ENCODE results near the gene RNASE8.
A peak's percentile ranks its signal among the peaks of the same experiment; 100 is the strongest.
"Not testable (repeated sequence)": the region's sequence is repeated elsewhere in the genome, so short reads cannot be mapped to it uniquely, and the experiment has no call there.

RNASE8 gene

GRCh38 chr14:21039585-21040369 is 17.8 kb upstream of the RNASE8 start:
- DNase-seq (ENCODE audit: insufficient read length, low spot score) (peak; percentile 34), FAIRE-seq (no peak)

GRCh38 chr14:21040370-21040925 is 17.2 kb upstream of the RNASE8 start:
- DNase-seq (ENCODE audit: insufficient read length, low spot score) (no peak), FAIRE-seq (no peak)
- TF ChIP-seq TAF1 (IDR thresholded peaks at IDR 0.05; ENCODE audit: low read depth, low read length), result no peak
- no peak for TF ChIP-seq POLR2AphosphoS5 (IDR thresholded peaks at IDR 0.05; ENCODE audit: low read depth, low read length)
- TF ChIP-seq PAX5 (IDR thresholded peaks at IDR 0.05; ENCODE audit: insufficient read depth, low read length, severe bottlenecking), result no peak
- no peak for TF ChIP-seq POU2F2 (IDR thresholded peaks at IDR 0.05; ENCODE audit: low read depth, low read length)
- no peak for TF ChIP-seq POLR2A (IDR thresholded peaks at IDR 0.05; ENCODE audit: low read depth, low read length)
- TF ChIP-seq SPI1 (IDR thresholded peaks at IDR 0.05; ENCODE audit: low read depth, low read length), result no peak

More at GRCh38 chr14:21039585-21040369, 17.8 kb upstream of the RNASE8 start:
- TF ChIP-seq POU2F2 (IDR thresholded peaks at IDR 0.05; ENCODE audit: low read depth, low read length) (no peak), PAX5 (IDR thresholded peaks at IDR 0.05; ENCODE audit: insufficient read depth, low read length, severe bottlenecking) (no peak)

- DNase-seq (ENCODE audit: insufficient read length, low spot score); FAIRE-seq: not testable (repeated sequence)
Observed at GRCh38 chr14:21040941-21041340, 16.7 kb upstream of the RNASE8 start.

GRCh38 chr14:21041676-21042433 is 15.8 kb upstream of the RNASE8 start, which contains the start of gene RNASE7:
Gene RNASE7, plus strand, starts transcription at chr14:21042362. Its CDS starts 631 bp downstream, at chr14:21042993.
- no peak for DNase-seq (ENCODE audit: insufficient read length, low spot score)
- no peak for FAIRE-seq

GRCh38 chr14:21042918-21043317 is 14.7 kb upstream of the RNASE8 start:
- FAIRE-seq, result no peak
- no peak for DNase-seq (ENCODE audit: insufficient read length, low spot score)
- TF ChIP-seq POLR2AphosphoS5 (IDR thresholded peaks at IDR 0.05; ENCODE audit: low read depth, low read length) (no peak), POU2F2 (IDR thresholded peaks at IDR 0.05; ENCODE audit: low read depth, low read length) (no peak), POLR2A (IDR thresholded peaks at IDR 0.05; ENCODE audit: low read depth, low read length) (no peak), SPI1 (IDR thresholded peaks at IDR 0.05; ENCODE audit: low read depth, low read length) (no peak), PAX5 (IDR thresholded peaks at IDR 0.05; ENCODE audit: insufficient read depth, low read length, severe bottlenecking) (no peak), TAF1 (IDR thresholded peaks at IDR 0.05; ENCODE audit: low read depth, low read length) (no peak)

More at GRCh38 chr14:21041676-21042433, 15.8 kb upstream of the RNASE8 start, which contains the start of gene RNASE7:
- TF ChIP-seq PAX5 (IDR thresholded peaks at IDR 0.05; ENCODE audit: insufficient read depth, low read length, severe bottlenecking), result no peak

DNA sequence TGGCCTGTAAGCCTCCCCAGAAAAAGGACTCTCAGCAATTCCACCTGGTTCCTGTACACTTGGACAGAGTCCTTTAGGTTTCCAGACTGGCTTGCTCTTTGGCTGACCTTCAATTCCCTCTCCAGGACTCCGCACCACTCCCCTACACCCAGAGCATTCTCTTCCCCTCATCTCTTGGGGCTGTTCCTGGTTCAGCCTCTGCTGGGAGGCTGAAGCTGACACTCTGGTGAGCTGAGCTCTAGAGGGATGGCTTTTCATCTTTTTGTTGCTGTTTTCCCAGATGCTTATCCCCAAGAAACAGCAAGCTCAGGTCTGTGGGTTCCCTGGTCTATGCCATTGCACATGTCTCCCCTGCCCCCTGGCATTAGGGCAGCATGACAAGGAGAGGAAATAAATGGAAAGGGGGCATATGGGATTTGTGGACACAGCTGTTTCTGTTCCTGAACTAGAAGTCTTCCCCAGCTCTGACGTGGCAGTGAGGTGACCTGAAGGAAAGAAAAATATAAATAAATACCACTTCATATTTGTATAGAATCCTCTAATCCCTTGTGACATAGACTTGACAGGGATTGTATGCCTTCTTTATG is 14.1 kb upstream of the RNASE8 start:
- no peak for TF ChIP-seq PAX5 (IDR thresholded peaks at IDR 0.05; ENCODE audit: insufficient read depth, low read length, severe bottlenecking)
- no peak for TF ChIP-seq POLR2AphosphoS5 (IDR thresholded peaks at IDR 0.05; ENCODE audit: low read depth, low read length)
- no peak for TF ChIP-seq POU2F2 (IDR thresholded peaks at IDR 0.05; ENCODE audit: low read depth, low read length)
- TF ChIP-seq POLR2A (IDR thresholded peaks at IDR 0.05; ENCODE audit: low read depth, low read length), result no peak
- TF ChIP-seq TAF1 (IDR thresholded peaks at IDR 0.05; ENCODE audit: low read depth, low read length), result no peak
- TF ChIP-seq SPI1 (IDR thresholded peaks at IDR 0.05; ENCODE audit: low read depth, low read length), result no peak
- no peak for DNase-seq (ENCODE audit: insufficient read length, low spot score)
- no peak for FAIRE-seq

DNA sequence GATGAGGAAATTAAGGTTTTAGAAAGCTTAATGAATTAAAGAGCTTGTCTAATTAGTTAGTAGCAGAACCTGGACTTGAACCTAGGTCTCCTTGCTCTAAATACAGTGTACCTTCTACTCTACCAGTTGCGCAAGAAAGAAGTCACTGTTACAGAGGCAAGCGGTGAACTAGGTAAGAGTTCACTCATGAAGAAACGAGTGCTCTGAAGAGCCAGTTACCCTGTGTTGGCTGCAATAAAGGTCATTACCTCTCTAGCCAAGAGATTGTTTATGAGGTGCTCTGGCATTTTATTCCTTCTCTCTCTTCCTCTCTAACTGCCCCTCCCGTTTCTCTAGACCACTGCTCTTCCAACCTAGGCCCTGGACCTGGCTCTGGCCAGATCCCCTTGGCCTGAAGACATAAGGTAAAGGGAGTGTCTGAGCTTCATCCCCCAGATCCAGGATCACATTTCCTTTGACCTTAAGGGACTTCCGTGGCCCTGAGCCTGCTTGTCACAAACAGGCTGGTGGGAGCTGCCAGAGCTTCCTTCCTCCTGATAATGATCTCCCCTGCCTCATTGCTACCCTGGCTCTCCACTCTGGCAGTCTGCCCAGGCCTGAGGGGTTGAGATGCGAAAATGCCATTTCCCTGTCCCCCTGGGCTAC is 13.5 kb upstream of the RNASE8 start:
- DNase-seq (ENCODE audit: insufficient read length, low spot score) (no peak), FAIRE-seq (no peak)
- TF ChIP-seq POU2F2 (IDR thresholded peaks at IDR 0.05; ENCODE audit: low read depth, low read length) (no peak), POLR2AphosphoS5 (IDR thresholded peaks at IDR 0.05; ENCODE audit: low read depth, low read length) (no peak), POLR2A (IDR thresholded peaks at IDR 0.05; ENCODE audit: low read depth, low read length) (no peak), SPI1 (IDR thresholded peaks at IDR 0.05; ENCODE audit: low read depth, low read length) (no peak), TAF1 (IDR thresholded peaks at IDR 0.05; ENCODE audit: low read depth, low read length) (no peak), PAX5 (IDR thresholded peaks at IDR 0.05; ENCODE audit: insufficient read depth, low read length, severe bottlenecking) (no peak)

DNA sequence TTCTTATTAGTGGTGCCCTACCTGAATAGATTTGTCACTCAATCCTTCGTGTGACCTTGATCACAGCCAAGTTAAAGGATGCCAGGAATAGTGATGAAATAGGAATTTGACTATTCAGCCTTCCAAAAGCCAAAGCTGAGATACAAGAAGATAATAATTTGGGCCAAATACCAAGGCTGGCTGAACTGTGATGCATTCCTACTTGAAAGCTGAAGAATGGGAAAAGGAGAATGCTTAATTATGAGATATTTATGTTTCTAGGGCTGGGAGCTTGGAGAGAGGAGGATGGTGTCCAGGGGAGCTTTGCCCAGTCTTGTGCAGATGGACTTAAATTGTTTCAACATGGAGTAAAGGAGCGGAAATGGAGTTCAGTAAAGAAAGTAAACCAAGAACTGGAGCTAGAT is 10.2 kb upstream of the RNASE8 start:
- DNase-seq (ENCODE audit: insufficient read length, low spot score), result no peak
- no peak for FAIRE-seq
- TF ChIP-seq PAX5 (IDR thresholded peaks at IDR 0.05; ENCODE audit: insufficient read depth, low read length, severe bottlenecking), result no peak
- TF ChIP-seq POU2F2 (IDR thresholded peaks at IDR 0.05; ENCODE audit: low read depth, low read length), result no peak
- no peak for TF ChIP-seq SPI1 (IDR thresholded peaks at IDR 0.05; ENCODE audit: low read depth, low read length)
- no peak for TF ChIP-seq POLR2AphosphoS5 (IDR thresholded peaks at IDR 0.05; ENCODE audit: low read depth, low read length)
- TF ChIP-seq TAF1 (IDR thresholded peaks at IDR 0.05; ENCODE audit: low read depth, low read length), result no peak

DNA sequence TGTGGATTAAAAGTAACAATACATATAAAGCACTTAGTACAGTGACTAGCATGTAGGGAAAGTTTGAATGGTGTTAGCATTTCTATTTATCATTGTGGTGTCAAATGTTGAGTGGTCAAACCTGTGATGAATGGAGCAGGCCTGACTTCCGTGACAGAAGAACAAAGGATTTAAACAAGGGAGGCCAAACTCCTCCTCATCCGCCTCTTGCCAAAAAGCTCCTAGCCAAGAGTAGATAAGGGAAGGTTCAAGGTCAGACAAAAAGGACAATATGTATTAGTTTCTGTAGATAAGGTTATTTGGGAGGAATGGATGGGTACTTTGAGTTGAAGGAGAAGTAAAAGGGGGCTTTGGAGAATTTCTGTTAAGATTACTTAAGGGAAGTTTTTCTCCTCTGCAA is 9.0 kb upstream of the RNASE8 start:
- FAIRE-seq (no peak), DNase-seq (ENCODE audit: insufficient read length, low spot score) (no peak)
- TF ChIP-seq POLR2A (IDR thresholded peaks at IDR 0.05; ENCODE audit: low read depth, low read length), result no peak
- no peak for TF ChIP-seq POLR2AphosphoS5 (IDR thresholded peaks at IDR 0.05; ENCODE audit: low read depth, low read length)
- no peak for TF ChIP-seq SPI1 (IDR thresholded peaks at IDR 0.05; ENCODE audit: low read depth, low read length)
- no peak for TF ChIP-seq TAF1 (IDR thresholded peaks at IDR 0.05; ENCODE audit: low read depth, low read length)
- no peak for TF ChIP-seq POU2F2 (IDR thresholded peaks at IDR 0.05; ENCODE audit: low read depth, low read length)
- no peak for TF ChIP-seq PAX5 (IDR thresholded peaks at IDR 0.05; ENCODE audit: insufficient read depth, low read length, severe bottlenecking)

Data from GM12891 (cell line).